GM21515 (cell line): Measurements from ENCODE around the gene WDR91.

ENCODE experiments used
- ATAC-seq: cut with Tn5 transposase; IDR thresholded peaks from one replicate; pipeline ENCODE4 v1.9.1; 2021; ENCODE audit not compliant: unreplicated experiment

The WDR91 gene

GRCh38 chr7:135211179-135211945 lies at the start of gene WDR91:
Gene WDR91, minus strand, starts transcription at chr7:135211526. Its CDS starts 24 bp downstream, at chr7:135211502.
- ATAC-seq, result peak; percentile 84

- no peak for ATAC-seq
Observed at GRCh38 chr7:135260470-135260869, 49.1 kb upstream of the WDR91 start.

- ATAC-seq, result no peak
Observed at GRCh38 chr7:135259702-135260101, 48.4 kb upstream of the WDR91 start.

DNA sequence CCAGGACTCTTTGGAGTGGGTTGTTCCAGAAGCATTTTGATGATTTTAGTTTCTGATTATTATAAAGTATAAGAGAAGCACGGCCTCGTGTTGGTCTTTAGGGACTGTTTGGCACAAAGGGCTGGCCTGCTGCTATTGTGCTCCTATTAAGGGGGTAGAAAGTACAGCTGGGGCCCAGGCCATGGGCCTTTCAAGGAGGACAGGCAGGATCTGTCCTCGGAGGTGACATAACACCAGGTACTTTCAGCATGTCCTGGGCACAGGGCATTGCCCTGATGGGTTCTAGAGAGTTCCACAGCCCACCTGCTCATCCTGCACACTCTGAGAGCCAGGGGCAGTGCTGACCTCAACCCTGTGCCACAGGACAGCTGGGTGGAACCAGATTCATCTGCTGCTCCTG lies 47.3 kb upstream of the WDR91 start:
- ATAC-seq, result no peak

DNA sequence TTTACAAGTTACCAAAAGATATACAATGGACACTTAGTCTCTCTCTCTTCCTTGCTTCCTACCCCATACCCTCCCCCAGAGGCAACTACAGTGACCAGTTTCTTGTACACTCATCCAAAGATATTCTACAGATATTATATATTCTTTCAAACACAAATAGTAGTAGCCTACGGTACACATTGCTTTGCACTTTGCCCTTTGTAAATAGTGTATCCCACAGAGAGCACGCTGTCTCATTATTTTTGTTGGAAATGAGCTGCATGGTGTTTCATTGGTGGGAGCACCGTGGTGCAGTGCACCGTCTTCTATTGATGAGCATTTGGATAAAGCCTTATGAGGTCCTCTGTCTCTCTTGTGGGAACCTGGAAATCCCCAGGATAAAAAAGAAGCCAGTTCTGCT lies 46.5 kb upstream of the WDR91 start:
- ATAC-seq, result no peak

GRCh38 chr7:135253851-135254771 lies 42.8 kb upstream of the WDR91 start:
- ATAC-seq, result no peak

DNA sequence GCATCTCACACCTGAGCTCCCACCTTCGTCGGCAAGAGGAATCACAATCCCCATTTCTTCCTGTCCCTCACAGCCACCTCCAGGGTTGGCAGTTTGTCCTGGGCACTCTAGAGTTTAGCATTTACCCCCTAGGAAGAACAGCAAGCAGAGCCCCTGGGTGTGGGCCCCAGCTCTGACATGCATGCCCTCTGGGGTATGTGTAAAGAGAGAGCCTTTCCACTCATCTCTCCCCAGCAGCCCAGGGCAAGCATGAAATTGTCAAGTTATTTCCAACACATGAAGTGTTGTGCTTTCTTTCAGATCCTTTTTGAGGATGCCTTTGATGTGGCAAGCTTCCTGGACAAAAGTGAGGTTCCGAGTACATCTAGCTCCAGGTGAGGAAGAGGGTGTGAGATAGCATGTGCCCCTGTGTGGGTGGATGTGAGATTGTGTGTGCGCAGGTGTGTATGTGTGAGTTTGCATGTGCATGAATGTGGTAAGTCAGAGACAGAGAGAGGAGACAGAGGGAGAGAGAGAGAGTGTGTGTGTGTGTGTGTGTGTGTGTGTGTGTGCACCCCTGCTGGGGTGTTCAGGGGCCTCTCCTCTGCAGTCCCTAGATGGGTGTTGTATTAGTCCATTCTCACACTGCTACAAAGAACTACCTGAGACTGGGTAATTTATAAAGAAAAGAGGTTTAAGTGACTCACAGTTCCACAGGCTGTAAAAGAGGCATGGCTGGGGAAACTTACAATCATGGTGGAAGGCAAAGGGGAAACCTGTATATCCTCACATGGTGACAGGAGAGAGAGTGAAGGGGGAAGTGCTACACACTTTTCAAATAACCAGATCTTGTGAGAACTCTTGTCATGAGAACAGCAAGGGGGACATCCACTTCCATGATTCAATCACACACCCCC lies 40.4 kb upstream of the WDR91 start:
- ATAC-seq, result no peak

- ATAC-seq, result no peak
Observed at GRCh38 chr7:135248546-135248945, 37.2 kb upstream of the WDR91 start.

DNA sequence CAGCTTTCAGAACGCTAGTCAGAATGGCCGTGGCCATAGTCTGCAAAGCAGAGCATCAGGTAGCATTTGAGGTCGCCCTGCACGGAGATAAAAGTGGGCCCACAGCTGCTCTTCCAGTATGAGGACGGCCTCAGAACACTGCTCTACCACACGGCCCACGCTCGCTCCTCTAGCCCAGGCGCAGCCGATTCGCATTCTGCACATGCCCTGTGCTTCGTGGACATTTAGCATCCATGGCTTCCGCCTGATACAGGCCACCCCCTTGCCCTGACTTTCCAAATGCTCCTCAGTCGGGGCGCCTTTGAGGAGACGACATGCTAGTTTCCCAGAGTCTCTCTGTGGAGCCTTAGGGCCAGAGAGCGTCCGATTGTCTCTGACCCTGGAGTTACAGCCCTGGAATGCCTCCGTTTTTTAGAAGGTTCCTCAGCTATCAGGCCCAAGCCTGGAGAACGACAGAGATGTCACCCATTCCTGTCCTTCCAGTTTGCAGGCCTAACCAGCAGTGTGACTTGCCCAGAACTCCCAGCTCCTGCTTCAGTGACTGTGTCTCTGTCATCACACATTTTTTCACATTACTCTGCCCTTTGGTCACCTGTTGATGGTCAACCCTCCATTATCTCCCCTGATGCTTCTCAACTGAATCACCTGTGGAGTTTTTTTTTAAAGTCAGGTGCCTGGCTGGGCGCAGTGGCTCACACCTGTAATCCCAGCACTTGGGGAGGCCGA lies 36.6 kb upstream of the WDR91 start:
- no peak for ATAC-seq

DNA sequence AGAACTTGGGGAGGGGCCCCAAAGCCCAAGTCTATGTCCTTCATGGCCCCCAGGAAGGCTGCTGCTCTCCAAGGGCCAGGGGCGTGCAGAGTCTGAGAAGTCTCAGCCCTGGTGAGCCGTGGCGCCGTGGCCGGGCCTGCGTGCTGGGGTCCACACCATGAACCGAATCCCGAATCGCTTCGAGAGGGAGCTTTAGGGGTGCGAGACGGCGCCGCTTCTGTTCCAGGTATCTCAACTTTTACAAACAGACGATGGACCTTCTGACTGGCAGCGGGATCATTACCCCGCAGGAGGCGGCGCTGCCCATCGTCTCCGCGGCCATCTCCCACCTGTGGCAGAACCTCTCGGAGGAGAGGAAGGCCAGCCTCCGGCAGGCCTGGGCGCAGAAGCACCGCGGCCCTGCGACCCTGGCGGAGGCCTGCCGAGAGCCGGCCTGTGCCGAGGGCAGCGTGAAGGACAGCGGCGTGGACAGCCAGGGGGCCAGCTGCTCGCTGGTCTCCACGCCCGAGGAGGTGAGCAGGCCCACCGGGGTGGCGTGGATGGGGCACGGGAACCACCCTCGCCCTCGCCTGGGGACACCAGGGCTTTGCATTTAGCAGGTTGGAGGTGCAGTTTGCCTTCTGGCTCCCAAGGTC lies 35.0 kb upstream of the WDR91 start:
- no peak for ATAC-seq

DNA sequence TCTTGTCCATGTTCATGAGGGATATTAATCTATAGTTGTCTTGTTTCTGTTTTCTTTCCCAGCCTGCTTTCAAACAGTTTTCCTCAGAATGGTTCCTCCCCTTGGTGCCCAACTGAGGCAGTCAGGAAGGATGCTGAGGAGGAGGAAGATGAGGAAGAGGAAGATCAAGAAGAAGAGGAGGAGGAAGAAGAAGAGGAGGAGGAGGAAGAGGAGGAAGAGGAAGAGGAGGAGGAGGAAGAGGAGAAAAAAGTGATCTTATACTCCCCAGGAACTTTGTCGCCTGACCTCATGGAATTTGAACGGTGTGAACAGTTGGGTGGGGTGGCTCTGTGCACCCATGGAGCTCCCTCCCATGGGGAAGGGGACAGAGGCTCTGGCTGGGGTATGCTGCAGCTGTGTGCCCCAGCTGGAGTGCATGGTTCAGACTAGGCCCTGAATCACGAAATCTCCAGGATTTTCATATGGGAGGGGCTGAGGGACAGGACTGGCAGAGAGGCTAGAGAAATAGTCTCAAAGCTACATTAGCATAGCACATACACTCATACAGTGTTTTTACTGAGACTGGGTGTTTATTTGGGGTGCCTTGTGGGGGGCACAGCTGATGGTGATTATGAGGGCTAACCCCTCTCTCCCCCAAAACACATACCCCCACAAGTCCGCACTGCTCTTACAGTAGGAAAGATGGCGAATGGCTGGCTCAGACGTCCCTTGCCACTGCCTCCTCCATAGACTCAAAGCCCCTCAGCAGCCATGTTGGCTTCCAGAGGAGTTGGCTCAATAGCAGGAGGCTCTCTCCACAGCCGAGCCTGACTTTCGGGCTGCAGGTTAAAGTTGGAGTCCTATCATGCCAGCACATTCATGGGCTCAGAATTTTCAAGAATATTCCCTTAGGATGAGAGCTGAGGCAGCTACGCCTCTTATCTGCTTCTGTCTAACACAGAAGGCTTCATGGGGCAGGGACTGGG lies 34.2 kb upstream of the WDR91 start:
- no peak for ATAC-seq

DNA sequence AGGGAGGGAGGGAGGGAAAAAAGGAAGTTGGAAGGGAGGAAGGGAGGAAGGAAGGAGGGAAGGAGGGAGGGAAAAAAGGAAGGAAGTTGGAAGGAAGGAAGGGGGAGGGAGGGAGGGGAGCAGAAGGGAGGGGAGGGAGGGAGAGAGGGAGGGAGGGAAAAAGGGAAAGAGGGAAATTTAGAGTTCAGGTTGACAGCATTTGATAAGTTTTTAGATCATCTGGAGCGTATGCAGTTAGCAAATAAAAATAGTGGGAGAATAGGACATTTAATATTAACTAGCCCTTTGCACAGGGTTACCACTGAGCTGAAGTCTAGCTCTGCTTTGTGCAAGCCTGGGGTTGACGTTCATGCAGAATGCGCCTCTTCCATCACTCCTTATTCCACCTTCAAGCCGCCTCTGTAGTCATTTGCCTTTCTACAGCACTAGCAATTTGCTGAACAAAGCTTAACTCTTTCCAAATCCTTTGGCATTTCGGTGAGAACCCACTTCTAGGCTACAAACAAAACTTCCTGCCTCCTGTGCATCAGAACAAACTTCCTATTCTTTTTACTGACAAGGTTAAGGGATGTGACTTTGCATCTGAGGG lies 30.9 kb upstream of the WDR91 start:
- ATAC-seq, result no peak

GRCh38 chr7:135240441-135240840 lies 29.1 kb upstream of the WDR91 start:
- no peak for ATAC-seq

GRCh38 chr7:135239263-135239662 lies 27.9 kb upstream of the WDR91 start:
- no peak for ATAC-seq

DNA sequence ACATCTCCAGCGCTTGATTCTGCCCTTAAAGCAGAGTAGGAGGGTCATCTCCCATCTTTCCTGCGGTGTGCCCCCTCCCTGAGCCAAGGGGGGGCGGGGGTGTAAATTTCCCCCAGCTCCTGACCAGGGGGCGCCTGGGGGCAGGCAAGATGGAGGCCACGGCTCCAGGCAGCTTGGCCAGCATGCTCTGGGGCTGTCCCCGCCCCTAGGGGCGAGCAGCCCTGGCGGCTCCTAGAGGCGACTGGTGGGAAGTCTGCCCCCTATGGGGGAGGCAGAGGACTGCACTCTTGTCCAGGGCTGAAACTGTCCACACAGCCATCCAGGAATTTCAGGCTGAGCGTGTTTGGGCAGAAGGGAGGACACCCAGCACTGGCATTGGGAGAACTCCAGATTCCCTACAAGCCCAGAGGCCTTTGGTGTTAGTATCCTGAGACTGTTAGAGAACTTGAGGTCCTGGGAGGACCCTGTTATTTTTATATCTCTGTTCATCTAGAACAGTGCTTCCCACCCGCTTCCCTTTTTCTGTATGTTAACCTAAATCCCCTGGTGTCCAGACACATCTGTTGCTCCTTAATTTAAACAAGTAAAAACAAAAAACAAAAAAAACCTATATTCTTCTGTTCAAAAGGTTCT lies 26.9 kb upstream of the WDR91 start:
- no peak for ATAC-seq

- peak; percentile 80 for ATAC-seq
Observed at GRCh38 chr7:135236727-135237126, 25.4 kb upstream of the WDR91 start.

DNA sequence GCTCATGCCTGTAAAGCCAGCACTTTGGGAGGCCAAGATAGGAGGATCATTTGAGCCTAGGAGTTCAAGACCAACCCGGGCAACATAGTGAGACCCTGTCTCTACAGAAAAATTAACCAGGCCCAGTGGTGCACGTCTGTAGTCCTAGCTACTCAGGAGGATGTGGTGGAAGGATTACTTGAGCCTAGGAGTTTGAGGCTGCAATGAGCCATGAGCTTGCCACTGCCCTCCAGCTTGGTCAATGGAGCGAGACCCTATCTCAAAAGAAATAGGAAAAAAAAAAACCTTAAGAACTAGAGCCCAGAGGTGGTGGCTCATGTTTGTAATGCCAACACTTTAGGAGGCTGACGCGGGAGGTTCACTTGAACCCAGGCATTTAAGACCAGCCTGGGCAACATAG lies 24.5 kb upstream of the WDR91 start:
- no peak for ATAC-seq

DNA sequence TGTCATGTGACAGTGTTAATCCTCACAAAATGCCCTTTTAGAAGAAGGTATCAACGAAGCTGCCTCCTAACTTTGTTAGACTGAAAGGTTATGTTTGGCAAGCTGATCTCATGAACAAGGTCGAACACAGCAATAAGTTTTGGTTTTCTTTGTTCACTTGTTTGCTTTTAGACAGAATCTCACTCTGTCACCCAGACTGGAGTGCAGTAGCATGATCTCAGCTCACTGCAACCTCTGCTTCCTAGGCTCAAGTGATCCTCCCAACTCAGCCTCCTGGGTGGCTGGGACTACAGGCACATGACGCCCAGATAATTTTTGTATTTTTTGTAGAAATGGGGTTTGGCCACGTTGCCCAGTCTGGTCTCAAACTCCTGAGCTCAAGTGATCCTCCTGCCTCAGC lies 23.4 kb upstream of the WDR91 start:
- ATAC-seq, result no peak
